Sigmoid colon (tissue), 7 donors: ENCODE measurements around the gene GNAT1. TPM values are rescaled to one million over a fixed set of nuclear protein-coding genes. Genes with fewer than 3 reads are reported as not detected.

ENCODE experiments used
- DNase-seq: peaks from one replicate; pipeline ENCODE4 v3.0.0-alpha.2; 2019
- H3K27ac ChIP-seq, 4 donors: fragments of 200-600 bp; sonication (generic); one replicate each; pipeline ENCODE4 v1.5.1; 2016 to 2019; ENCODE audit warnings: mild to moderate bottlenecking in 1 of 4
- H3K27me3 ChIP-seq, 3 donors: fragments of 200-600 bp; sonication (generic); one replicate each; pipeline ENCODE4 v1.5.1; 2019; ENCODE audit warnings: mild to moderate bottlenecking in 1 of 3
- H3K36me3 ChIP-seq, 4 donors: fragments of 200-600 bp; sonication (generic); one replicate each; pipeline ENCODE4 v1.5.1; 2016 to 2019
- H3K4me1 ChIP-seq, 4 donors: fragments of 200-600 bp; sonication (generic); one replicate each; pipeline ENCODE4 v1.5.1; 2017 to 2019
- H3K4me3 ChIP-seq, 4 donors: fragments of 200-600 bp; sonication (generic); one replicate each; pipeline ENCODE4 v1.5.1; 2017 to 2019; ENCODE audit warnings: mild to moderate bottlenecking in 2 of 4, moderate library complexity in 1 of 4
- H3K9me3 ChIP-seq, 4 donors: fragments of 200-600 bp in 3 of 4; sonication (generic) in 3 of 4; one replicate each; pipeline versions ENCODE4 v1.5.1 to v1.6.1; 2013 to 2019
- EP300 ChIP-seq, 4 donors: sonication (generic); formaldehyde crosslinking; IDR thresholded peaks; one replicate each; pipeline ENCODE4 v1.6.1; 2017; ENCODE audit warnings: antibody characterized with exemption in 4 of 4
- POLR2A ChIP-seq, 2 donors: fragments of 450-650 bp; IDR thresholded peaks; one replicate each; pipeline ENCODE4 v1.6.1; 2016; ENCODE audit warnings: antibody characterized with exemption in 2 of 2, mild to moderate bottlenecking in 2 of 2, moderate library complexity in 2 of 2
- POLR2AphosphoS5 ChIP-seq, 4 donors: sonication (generic); formaldehyde crosslinking; IDR thresholded peaks; one replicate each; pipeline ENCODE4 v1.6.1; 2017; ENCODE audit warnings: antibody characterized with exemption in 4 of 4
- WGBS, 2 donors: extraction: QIAGEN DNeasy Blood & Tissue Kit; methylation state at CpG; one replicate each; pipeline ENCODE4 v1.1.7; 2013; 5-methylcytosine and 5-hydroxymethylcytosine counted together
- intact Hi-C: fragments of 100-400 bp; cut with DNase I; formaldehyde crosslinking; loops from one replicate; pipeline ENCODE4 v1.15.1; 2023
- polyA plus RNA-seq, 3 donors: library from polyadenylated mRNA; stranded (reverse); fragments of 200-250 nt; gene quantifications; one replicate each; pipeline ENCODE4 v1.2.3, GENCODE V29; 2013
- total RNA-seq, 4 donors: library from RNA; depleted of rRNA; stranded (reverse); fragments of >200 nt; gene quantifications; one replicate each; pipeline ENCODE4 v1.1.0, GENCODE V29; 2016
- TF ChIP-seq, protein P1 (sequence below), 4 experiments: fragments of 450-650 bp in 3 of 4; fragments of 200-600 bp in 1 of 4; IDR thresholded peaks; one replicate each; pipeline ENCODE4 v1.5.1; 2016 to 2019; ENCODE audit warnings: antibody characterized with exemption in 4 of 4, mild to moderate bottlenecking in 3 of 4, moderate library complexity in 2 of 4
- donor health status: healthy with polysubstance abuse.
- donor health status: Bipolar disorder and iron deficiency.
- donor health status: healthy.

GNAT1 gene
- total and polyA plus RNA-seq, 7 donors, result 0.06 TPM; not detected in 6

DNA sequence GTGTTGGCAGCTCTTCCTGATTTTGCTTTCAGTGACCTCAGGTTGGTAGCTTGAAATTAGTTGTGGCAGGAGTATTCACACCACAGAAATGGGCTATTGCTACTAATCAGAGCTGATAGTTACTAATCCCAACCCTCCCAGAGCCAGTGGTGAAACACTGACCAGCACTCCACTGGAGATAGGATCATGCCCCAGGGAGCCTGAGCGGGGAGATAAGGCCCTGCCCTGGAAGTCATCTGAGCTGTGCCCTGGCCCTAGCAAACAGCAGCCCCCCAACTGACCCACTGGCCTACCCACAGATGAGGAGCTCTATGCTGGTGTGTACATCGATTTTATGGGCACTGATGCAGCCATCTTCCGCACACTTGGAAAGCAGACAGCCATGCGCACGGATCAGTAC, 9.4 kb upstream of the GNAT1 start:
- intact Hi-C loops, result no loop called here
- Histone ChIP-seq H3K27me3 (no peaks in the 10 kb centered on the region), H3K4me1 (no peaks in the 10 kb centered on the region), H3K27ac (no peak overlapping the region), H3K36me3 (peaks cover 0 to 20% (median 0%) of the 10 kb centered on the region in 4 donors), H3K9me3 (no peaks in the 10 kb centered on the region), H3K4me3 (no peak overlapping the region)
- WGBS, 2 donors, result 94 to 95% methylated on average over 5 of the region's 5 CpGs
- DNase-seq, result no peak
- TF ChIP-seq POLR2AphosphoS5 (IDR thresholded peaks at IDR 0.05) (no peak), EP300 (IDR thresholded peaks at IDR 0.05) (no peak), POLR2A (IDR thresholded peaks at IDR 0.05) (no peak)
- TF ChIP-seq, protein P1, sequence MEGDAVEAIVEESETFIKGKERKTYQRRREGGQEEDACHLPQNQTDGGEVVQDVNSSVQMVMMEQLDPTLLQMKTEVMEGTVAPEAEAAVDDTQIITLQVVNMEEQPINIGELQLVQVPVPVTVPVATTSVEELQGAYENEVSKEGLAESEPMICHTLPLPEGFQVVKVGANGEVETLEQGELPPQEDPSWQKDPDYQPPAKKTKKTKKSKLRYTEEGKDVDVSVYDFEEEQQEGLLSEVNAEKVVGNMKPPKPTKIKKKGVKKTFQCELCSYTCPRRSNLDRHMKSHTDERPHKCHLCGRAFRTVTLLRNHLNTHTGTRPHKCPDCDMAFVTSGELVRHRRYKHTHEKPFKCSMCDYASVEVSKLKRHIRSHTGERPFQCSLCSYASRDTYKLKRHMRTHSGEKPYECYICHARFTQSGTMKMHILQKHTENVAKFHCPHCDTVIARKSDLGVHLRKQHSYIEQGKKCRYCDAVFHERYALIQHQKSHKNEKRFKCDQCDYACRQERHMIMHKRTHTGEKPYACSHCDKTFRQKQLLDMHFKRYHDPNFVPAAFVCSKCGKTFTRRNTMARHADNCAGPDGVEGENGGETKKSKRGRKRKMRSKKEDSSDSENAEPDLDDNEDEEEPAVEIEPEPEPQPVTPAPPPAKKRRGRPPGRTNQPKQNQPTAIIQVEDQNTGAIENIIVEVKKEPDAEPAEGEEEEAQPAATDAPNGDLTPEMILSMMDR (IDR thresholded peaks at IDR 0.05), result no peak

DNA sequence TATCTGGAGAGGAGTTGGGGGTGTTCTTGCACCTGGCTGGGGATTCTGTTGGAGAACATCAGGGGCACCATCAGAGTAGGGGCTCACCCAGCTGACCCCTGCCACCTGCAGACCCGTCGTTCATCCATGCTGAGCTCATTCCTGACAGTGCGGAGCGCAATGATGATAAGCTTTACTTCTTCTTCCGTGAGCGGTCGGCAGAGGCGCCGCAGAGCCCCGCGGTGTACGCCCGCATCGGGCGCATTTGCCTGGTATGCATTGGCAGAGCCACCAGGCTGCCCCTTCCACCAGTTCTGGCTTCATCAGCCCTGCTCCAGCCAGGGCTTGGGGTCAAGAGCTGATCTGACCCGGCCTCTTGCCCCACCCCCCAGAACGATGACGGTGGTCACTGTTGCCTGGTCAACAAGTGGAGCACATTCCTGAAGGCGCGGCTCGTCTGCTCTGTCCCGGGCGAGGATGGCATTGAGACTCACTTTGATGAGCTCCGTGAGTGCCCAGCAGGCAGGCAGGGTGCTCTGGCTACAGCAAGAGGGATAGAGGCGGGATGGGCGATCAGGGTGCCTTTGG, 8.8 kb upstream of the GNAT1 start:
- no peaks in the 10 kb centered on the region for H3K4me1 ChIP-seq
- intact Hi-C loops, result no loop called here
- H3K9me3 ChIP-seq, result no peaks in the 10 kb centered on the region
- H3K4me3 ChIP-seq, result no peak overlapping the region
- H3K27ac ChIP-seq, result no peak overlapping the region
- TF ChIP-seq POLR2AphosphoS5 (IDR thresholded peaks at IDR 0.05), result no peak
- no peak for TF ChIP-seq EP300 (IDR thresholded peaks at IDR 0.05)
- TF ChIP-seq, protein P1 (IDR thresholded peaks at IDR 0.05), result no peak
- TF ChIP-seq POLR2A (IDR thresholded peaks at IDR 0.05), result no peak
- DNase-seq, result no peak
- WGBS, 2 donors, result 88 to 93% methylated on average over 26 of the region's 26 CpGs
- H3K27me3 ChIP-seq, result no peaks in the 10 kb centered on the region
- H3K36me3 ChIP-seq, result peaks cover 0 to 22% (median 0%) of the 10 kb centered on the region in 4 donors

DNA sequence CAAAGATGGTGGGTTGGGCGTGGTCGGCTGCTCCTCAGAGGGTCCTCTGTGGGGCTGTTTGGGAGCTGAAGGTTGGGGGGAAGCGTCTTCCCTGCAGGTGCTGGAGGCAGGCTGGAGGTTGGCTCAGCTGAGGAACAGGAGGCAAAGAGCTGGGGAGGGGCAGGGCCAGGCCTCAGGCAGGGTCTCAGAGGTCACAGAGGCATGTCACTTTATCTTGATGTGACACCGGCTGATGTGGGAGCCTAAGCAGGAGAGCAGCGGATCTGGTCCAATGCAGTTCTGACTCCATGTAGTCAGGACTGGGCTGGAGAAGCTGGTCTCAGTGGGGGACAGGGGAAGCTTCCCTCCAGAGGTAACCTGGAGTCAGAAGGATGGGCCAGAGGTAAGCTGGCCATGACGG, 7.7 kb upstream of the GNAT1 start:
- no peak for DNase-seq
- 93 to 94% methylated on average over 6 of the region's 6 CpGs for WGBS, 2 donors
- H3K27ac ChIP-seq, result no peak overlapping the region
- H3K36me3 ChIP-seq, result peaks cover 0 to 24% (median 0%) of the 10 kb centered on the region in 4 donors
- H3K9me3 ChIP-seq, result no peaks in the 10 kb centered on the region
- intact Hi-C loops, result no loop called here
- TF ChIP-seq POLR2AphosphoS5 (IDR thresholded peaks at IDR 0.05), result no peak
- no peaks in the 10 kb centered on the region for H3K27me3 ChIP-seq
- H3K4me3 ChIP-seq, result no peak overlapping the region
- H3K4me1 ChIP-seq, result no peaks in the 10 kb centered on the region

DNA sequence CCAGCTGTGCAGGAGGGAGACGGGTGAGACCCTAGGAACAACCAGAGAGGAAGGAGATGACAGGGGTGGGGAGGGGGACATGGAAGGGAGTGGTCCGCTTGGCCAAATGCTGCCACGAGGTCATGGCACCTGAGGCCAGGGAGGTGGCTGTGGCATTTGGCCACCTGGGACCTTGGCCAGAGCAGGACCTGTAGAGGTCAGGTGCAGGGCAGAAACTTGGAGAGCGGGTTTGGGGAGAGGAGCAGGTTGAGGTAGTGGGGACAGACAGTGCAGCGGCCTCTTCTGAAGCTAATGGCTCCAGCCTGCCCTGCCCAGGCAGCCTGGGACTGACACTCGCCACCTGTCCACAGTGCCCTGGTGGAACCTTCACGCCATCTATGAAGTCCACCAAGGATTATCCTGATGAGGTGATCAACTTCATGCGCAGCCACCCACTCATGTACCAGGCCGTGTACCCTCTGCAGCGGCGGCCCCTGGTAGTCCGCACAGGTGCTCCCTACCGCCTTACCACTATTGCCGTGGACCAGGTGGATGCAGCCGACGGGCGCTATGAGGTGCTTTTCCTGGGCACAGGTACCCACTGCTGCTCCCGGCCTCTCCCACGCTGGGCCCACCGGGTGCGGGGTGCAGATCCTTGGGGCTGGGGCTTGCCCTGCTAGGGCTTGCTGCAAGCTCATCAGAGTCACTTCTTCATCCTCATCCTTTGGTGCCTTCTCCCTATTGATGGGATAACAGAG, 7.0 kb upstream of the GNAT1 start:
- Histone ChIP-seq H3K36me3 (peaks cover 0 to 24% (median 0%) of the 10 kb centered on the region in 4 donors), H3K4me3 (no peak overlapping the region), H3K27me3 (no peaks in the 10 kb centered on the region), H3K27ac (no peak overlapping the region), H3K9me3 (no peaks in the 10 kb centered on the region), H3K4me1 (peaks cover 0 to 4% (median 1%) of the 10 kb centered on the region in 4 donors)
- TF ChIP-seq POLR2A (IDR thresholded peaks at IDR 0.05) (no peak), POLR2AphosphoS5 (IDR thresholded peaks at IDR 0.05) (no peak), EP300 (IDR thresholded peaks at IDR 0.05) (no peak)
- TF ChIP-seq, protein P1 (IDR thresholded peaks at IDR 0.05), result no peak
- DNase-seq, result no peak
- 93 to 94% methylated on average over 21 of the region's 21 CpGs for WGBS, 2 donors
- intact Hi-C loops, result no loop called here

DNA sequence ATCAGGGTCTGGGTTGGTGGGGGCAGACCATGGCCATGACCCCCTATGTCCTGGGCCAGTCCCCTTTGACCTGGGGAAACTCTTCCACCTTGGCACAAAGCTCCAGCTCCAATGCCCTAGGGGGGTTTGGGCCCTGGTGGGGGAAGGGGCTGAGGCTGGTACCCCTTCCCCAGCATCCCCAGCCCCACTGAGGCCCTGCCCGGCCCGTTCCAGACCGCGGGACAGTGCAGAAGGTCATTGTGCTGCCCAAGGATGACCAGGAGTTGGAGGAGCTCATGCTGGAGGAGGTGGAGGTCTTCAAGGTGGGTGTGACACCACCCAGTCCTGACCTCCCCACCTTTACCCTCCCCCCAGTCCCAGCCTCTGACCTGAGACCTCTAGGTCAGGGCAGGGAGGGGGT, 6.2 kb upstream of the GNAT1 start:
- no peak overlapping the region for H3K27ac ChIP-seq
- DNase-seq, result no peak
- intact Hi-C loops, result no loop called here
- peaks cover 0 to 4% (median 1%) of the 10 kb centered on the region in 4 donors for H3K4me1 ChIP-seq
- no peak for TF ChIP-seq POLR2A (IDR thresholded peaks at IDR 0.05)
- TF ChIP-seq EP300 (IDR thresholded peaks at IDR 0.05), result no peak
- TF ChIP-seq POLR2AphosphoS5 (IDR thresholded peaks at IDR 0.05), result no peak
- TF ChIP-seq, protein P1 (IDR thresholded peaks at IDR 0.05), result no peak
- H3K27me3 ChIP-seq, result no peaks in the 10 kb centered on the region
- WGBS, 2 donors, result 96% methylated on average over 4 of the region's 4 CpGs
- H3K36me3 ChIP-seq, result peaks cover 0 to 24% (median 0%) of the 10 kb centered on the region in 4 donors
- no peak overlapping the region for H3K4me3 ChIP-seq
- H3K9me3 ChIP-seq, result no peaks in the 10 kb centered on the region
